UCSD-AML1 (cell line): ENCODE data around the gene COL7A1.
A peak's percentile ranks its signal among the peaks of the same experiment; 100 is the strongest.

Experiments used
- DNase-seq: peaks from one replicate; lab custom pipeline; 2025; ENCODE audit not compliant: unreplicated experiment; lab: John Stamatoyannopoulos, UW

The COL7A1 gene

DNA sequence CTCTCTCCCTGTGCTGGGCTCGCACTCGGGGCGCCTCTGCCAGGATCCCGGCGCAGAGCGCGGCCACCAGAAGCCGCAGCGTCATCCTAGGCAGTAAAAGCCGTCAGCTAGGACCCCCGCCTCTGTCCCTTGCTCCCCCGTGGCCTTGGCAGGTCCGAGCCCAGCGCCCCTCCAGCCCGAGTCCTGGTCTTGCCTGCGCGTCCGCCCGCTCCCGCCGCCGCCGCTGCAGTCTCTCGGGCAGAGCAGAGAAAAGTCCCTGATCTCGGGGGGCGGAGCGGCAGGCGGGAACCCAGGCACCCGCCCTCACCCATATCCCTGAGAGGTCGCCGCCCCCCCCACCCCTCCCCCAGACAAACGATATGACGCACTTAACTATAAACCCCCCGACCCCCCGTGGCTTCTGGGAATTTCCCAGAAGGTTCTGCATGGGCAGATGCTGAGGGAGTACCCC is at the start of gene COL7A1:
TSS of gene COL7A1 (minus strand) at position 255 of the 451 bp plus-strand sequence. CDS start at position 85, 170 bp downstream.
- no peak for DNase-seq

DNA sequence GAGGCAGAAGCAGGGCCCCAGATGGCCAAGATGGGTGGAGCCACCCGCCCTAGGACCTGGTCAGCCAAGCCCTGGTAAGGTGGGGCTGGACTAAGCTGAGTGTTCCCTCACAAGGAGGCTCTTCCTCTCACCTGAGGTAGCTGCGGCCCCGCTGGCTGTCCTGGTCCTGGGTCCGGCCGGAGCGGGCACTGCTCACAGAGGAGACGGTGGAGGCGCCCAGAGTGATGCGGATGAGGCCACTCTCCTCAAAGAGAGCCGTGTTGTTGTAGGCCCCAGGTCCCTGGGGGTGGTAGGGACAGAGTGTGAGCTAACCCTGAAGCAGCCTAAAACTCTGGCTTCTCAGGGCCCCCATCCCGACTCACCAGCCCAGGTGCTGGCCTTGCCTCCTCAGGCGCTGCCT is 47.5 kb upstream of the COL7A1 start:
- DNase-seq: no peak

- no peak for DNase-seq
Observed at GRCh38 chr3:48641396-48641795, 46.3 kb upstream of the COL7A1 start.

DNA sequence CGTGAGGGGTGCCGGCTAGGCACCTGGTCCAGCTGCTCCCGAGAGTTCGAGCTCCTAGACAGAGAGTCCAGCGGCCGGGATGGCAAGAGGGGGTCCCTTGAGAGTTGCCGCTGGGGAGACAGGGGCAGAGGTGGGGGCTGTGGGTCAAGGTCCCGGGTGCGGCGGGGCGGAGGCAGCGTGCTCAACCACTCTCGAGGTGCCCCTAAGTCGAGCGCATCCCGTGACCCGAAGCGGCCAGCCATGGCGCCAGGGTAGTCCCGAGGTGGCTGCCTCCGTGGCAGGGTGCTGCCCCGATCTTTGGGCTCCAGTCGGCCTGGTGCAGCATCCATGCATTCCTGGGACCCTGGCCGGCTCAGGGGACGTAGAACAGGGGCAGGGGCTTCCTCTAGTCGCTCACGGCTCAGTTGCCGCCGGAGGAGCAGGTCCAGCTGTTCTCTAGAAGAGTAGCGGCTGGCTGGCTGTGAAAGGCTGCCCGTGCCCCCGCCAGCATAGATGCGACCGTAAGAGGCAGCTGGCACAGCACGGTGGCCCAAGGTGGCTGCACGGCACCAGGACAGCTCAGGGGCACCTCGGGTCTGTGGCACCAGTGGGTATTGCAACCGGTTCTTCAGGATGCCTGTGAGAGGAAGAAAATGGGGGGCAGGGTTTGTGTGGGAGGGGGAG is 44.9 kb upstream of the COL7A1 start:
- DNase-seq: no peak

DNA sequence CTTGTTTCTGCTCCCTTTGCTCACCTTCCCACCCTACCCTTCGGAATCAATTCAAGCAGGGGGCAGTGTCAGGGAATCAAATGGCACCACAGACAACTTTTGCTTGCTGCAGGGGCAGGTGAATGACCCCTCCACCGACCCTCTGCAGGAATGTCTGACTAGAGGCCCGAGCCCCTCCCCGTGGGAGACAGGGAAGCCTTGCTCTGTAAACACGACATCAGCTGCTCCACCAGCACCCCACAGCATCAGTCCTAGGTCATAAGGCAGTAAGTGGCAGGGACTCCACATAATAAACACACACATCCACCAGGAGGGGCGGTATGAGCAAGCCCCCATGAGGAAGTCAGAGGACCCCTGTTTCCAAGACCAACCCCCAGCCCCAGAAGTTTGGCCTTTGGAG is 42.2 kb upstream of the COL7A1 start:
- no peak for DNase-seq

DNA sequence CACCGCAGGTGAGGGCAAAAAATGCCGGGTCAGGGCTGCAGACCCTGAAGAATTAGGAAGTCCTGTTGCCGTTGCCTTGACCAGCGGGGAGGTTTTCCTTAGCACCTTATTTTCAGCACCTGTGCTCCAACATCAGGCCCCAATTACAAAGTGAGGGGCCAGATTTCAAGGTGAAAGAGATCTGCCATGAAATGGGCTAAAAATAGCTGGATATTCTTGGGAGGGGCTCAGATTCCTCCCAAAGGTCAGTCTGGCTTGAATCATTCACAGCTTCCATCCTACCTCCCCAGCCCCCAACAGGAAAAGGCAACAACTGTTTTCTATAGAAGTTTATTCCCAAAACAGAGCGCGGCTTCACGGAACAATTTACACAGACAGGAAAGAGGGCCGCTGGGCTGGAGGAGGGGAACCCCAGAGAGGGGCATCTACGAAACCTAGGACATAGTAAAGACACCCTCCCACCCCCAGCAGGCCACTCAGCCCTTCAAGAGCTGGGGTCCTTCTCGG is 41.1 kb upstream of the COL7A1 start:
- no peak for DNase-seq

DNA sequence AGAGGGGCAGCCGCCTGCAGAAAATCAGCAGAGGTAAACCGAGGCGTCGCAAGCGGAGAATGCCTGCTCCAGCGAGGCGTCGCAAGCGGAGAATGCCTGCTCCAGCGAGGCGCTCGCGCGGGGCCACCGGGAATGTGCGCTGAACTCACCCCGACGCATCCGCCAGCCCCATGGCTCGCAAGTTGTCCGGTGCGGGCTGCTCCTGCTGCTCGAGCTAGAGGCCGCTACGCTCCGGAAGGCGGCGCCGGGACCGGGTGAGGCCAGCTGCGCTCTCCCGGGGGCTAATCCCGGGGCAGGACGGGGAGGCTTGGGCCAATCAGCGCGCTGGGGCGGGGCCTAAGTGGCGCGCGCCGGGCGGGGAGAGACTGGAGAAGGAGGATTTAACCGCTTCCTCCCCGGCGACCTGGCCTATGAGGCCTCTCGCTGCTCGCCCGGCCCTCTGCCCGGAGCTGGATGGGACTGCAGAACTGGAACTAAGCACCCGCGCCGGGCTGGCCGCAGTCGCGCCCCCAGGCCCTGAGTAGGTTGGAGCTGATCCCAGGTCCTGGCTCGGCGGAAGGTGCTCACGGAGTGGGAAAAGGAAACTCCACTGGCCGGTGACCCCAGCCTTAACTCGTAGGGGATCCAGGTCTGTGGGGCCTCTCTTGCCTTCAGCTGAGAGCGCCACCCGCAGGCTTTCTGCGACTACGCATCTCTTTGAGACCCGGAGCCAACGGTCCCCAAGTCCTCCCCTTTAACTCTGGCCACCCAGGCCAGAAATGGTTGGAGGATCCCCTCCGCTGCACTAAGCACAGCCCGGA is 40.3 kb upstream of the COL7A1 start, which contains the start of gene SLC26A6:
TSS of gene SLC26A6 (minus strand) at position 240 of the 800 bp plus-strand sequence. CDS start at position 172, 68 bp downstream.
- peak; percentile 97 for DNase-seq

- peak; percentile 54 for DNase-seq
Observed at GRCh38 chr3:48634661-48635221, 39.6 kb upstream of the COL7A1 start.

GRCh38 chr3:48633743-48634142 is 38.6 kb upstream of the COL7A1 start:
- no peak for DNase-seq

DNA sequence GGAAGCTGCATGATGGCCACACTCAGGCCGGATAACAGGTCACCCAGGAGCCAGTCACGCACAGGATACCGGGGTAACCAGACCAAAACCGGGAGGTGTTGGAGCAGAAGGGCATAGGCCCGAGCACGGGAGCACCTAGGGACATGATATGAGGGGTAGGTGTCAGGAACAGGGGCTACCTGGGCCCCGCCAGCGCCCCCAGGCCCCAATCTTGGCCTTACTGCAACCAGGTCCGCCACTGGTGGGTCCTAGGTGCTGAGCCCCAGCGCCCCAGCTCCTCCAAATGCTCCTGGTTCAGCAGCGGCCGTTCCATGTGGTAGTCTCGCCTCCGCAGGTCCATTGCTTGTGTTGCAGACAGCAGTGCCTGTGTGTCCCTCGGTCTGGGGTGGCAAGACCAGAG is 38.1 kb upstream of the COL7A1 start:
- no peak for DNase-seq

- DNase-seq: no peak
Observed at GRCh38 chr3:48631516-48632448, 36.7 kb upstream of the COL7A1 start.

DNA sequence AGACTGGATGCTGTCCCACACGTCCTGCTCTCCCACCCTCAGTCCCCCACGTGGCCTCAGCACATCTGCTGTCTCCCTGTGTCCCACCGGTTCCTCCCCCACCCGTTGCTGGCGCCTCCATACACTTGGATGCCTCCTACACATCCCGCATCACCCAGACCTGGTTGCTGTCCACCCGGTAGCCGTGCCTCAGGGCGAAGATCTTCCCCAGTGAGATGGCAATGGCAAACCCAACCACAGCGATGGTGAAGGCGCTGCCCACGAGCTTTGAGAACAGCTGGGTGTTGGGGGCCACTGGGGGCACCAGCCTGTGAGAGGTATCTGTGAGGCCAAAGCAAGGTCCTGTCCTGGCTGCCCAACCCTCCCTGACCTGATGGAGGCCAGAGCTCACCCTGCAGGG is 35.7 kb upstream of the COL7A1 start:
- DNase-seq: no peak

GRCh38 chr3:48630407-48630806 is 35.3 kb upstream of the COL7A1 start:
- DNase-seq: no peak

DNA sequence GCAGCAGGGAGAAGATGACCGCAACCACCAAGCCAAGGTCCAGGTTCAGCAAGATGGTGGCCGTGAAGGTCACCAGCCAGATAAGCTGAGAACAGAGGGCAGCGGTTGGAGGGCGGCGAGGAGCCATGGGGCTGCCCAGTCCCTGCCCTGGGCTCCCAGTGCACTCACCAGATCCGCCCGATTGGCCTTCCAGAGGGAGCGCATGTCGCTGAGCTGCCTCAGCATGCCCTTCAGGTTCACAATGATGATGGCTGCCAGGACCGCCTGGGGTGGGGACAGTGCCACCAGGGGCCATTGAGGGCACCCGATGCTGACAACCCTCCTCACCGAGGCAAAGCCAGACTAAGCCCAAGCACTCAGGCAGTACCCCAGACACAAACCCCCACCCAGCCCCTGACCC is 34.8 kb upstream of the COL7A1 start:
- no peak for DNase-seq

DNA sequence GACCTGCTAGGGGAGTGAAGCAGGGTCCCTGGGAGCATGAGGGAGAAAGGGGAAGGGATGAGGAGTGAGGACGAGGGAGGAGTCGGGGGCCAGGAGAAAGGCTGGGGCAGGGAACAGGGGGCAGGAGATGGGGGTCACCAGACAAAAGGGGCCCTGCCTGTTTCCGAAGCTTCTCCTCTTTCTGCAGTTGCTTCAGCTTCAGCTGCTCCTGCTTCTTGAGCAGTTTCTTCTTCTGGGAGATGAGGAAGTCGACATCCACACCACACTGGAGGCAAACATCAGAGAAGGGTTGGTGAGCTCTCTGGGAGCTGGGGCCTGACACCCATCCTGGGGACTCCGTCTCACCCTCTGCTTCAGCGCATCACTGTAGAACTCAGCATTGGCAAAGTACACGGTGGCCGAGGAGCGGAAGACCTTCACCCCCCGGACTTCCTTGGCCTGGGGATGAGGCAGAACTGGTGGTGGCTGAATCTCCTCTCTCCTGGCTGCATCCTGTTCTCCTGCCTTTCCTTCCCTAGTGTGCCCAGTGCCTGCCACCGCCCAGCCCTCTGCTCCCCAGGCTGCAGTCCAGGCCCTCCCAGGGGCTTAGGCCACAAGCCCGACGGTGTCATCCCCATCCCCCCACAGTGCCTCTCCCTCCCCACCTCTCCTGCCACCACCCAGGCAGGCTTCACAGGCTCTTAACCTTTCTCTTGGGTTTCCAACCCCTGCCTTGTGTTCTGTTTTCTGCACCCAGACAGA is 33.3 kb upstream of the COL7A1 start:
- no peak for DNase-seq

- DNase-seq: no peak
Observed at GRCh38 chr3:48625600-48625999, 30.5 kb upstream of the COL7A1 start.

DNA sequence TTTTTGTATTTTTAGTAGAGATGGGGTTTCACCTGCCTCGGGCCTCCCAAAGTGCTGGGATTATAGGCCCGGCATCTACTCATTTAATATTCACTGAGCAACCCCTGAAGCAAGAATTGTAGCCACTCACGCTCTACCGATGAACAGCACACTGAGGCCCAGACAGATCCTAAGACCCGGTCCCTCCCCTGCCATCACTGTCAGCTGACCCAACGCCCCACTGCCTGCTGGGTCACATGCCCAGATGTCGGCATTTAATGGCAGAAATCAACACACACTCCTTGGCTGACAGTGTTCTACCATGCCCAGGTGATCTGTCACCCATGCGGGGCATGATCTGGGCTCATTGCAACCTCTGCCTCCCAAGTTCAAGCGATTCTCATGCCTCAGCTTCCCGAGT is 29.6 kb upstream of the COL7A1 start:
- no peak for DNase-seq

GRCh38 chr3:48623851-48624547 is 28.9 kb upstream of the COL7A1 start:
- DNase-seq: no peak

- DNase-seq: no peak
Observed at GRCh38 chr3:48621461-48621869, 26.3 kb upstream of the COL7A1 start, which contains the start of gene TMEM89. TMEM89 (minus strand) TSS chr3:48621769; CDS start chr3:48621756, 13 bp downstream.
